ENCODE measurements around the gene NOTUM.

DNA sequence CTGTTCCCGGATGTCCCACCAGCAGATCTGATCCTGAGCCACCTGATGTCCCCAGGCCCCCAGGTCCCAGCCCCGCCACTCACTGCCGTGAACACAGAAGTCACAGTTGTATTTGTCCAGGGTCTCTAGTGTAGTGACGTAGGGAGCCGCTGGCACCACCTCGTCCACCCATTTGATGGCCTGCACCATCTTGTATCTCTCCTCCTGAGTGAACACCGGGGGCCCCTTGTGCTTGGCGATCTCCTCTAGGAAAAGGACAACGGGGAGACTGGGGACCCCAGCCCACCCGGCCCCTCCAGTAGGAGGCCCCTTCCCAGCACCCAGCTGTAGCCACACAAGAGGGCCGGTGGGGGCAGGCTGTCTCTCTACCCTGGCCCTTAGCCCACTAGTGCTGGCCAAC, 52.2 kb downstream of the NOTUM start:
- TF ChIP-seq YY1 (IDR thresholded peaks at IDR 0.05; ENCODE audit: low read depth) (no peak), CREB1 (IDR thresholded peaks at IDR 0.05; ENCODE audit: low read depth) (no peak)
